Fibroblast of mammary gland (primary cell): ENCODE results near the gene EPYC.

Experiments
- DNase-seq: peaks from one replicate; pipeline ENCODE4 v3.0.0-alpha.2; 2010; ENCODE audit warnings: low read depth
- H3K4me3 ChIP-seq: 2 replicates; pipeline ENCODE4 v1.5.1; 2011; ENCODE audit warnings: low read depth, mild to moderate bottlenecking, low read length, moderate library complexity; ENCODE audit not compliant: control insufficient read depth
- TF ChIP-seq, protein P1 (sequence below): conservative IDR thresholded peaks from 2 replicates; pipeline ENCODE4 v1.5.1; 2011; ENCODE audit warnings: low read depth, low read length, inconsistent platforms; ENCODE audit not compliant: control insufficient read depth, insufficient read depth

The EPYC gene

DNA sequence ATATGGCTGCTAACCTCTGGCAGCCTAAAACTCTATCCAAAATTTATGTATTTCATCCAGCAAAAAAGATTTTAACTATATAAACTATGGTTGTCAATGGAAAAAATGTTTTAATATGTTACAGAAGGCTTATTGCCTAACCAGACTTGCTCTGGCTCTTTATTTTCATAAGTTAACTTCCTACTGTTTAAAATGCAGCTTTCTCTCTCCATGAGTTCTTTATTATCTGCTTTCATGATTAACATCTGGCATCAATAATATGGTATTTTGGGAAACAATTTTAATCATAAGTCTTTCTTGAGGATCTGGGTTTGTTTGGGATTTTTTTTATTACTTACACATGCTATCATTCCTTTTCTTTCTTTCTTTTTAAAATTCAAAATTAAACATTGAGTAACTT is 32.5 kb upstream of the EPYC start:
- DNase-seq = peak; percentile 51
- H3K4me3 ChIP-seq = no peak overlapping the region
- TF ChIP-seq, protein P1, sequence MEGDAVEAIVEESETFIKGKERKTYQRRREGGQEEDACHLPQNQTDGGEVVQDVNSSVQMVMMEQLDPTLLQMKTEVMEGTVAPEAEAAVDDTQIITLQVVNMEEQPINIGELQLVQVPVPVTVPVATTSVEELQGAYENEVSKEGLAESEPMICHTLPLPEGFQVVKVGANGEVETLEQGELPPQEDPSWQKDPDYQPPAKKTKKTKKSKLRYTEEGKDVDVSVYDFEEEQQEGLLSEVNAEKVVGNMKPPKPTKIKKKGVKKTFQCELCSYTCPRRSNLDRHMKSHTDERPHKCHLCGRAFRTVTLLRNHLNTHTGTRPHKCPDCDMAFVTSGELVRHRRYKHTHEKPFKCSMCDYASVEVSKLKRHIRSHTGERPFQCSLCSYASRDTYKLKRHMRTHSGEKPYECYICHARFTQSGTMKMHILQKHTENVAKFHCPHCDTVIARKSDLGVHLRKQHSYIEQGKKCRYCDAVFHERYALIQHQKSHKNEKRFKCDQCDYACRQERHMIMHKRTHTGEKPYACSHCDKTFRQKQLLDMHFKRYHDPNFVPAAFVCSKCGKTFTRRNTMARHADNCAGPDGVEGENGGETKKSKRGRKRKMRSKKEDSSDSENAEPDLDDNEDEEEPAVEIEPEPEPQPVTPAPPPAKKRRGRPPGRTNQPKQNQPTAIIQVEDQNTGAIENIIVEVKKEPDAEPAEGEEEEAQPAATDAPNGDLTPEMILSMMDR = no peak

DNA sequence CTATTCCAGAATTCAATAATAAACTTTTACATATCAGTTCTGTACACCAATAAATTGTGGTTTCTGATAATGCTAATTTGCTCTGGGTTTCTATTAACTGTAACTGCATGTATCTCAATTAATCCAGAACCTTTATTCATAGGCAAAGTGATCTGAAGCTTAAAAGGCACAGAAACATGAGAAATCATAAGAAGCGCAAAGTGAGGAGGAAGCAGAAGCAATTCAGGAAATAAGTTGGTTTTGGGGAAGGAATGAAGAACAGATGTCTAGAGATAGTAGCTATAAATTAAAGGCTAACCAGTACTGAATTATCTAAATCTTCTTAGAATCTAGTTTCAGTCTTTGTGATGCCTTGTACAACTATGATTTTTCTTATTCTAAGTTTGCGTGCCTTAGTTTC is 28.5 kb upstream of the EPYC start:
- no peak for DNase-seq
- no peak overlapping the region for H3K4me3 ChIP-seq
- TF ChIP-seq, protein P1 = no peak

DNA sequence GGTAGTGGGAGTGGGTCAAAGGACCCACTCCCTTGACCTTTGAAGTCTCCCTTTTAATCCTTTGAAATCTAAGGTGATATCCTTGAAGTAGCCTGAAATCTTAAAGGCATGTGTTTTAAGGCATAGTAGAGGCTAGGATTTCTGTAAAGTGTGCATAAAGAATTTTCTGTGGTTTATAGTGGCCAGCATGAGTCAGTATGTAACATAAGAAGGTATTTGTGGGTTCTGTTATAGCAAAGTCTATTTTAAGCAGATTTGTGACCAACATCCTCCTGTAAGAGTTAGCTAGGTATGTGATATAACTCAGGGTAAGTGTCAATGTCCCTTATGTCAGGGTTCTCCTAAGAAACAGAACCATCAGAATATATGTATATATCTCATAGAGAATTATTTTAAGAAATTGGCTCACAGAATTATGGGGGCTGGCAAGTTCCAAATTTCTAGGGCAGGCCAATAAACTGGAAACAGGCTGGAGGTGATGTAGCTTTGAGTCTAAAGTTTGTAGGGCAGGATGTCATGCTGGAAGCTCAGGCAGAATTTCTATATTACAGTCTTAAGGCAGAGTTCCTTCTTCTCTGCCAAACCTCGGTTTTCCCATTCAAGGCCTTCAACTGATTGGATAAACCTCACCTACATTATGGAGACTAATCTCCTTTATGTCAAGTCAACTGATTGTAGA is 18.7 kb upstream of the EPYC start:
- TF ChIP-seq, protein P1 = no peak

DNA sequence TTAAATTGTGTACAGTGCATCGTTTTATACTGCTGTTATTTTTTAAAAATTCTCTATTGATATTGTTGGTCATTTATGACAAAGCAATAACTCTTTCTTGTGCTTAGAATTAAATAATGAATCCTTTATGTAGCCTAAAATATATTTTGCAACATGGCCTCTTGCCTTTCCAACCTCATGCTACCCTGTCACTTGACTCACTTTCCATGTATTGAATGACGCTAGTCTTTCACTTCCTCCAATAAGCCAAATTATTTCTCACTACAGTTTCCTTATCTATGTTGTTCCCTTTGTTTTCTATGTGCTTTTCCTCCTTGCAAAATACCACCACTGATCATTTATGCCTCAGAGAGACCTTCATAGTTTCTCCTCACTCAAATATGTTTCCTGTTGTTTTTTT is 16.3 kb upstream of the EPYC start:
- no peak overlapping the region for H3K4me3 ChIP-seq
- no peak for DNase-seq
- TF ChIP-seq, protein P1 = no peak

More for the DNA sequence above, 18.7 kb upstream of the EPYC start:
- H3K4me3 ChIP-seq = no peak overlapping the region
- peak; percentile 80 for DNase-seq

DNA sequence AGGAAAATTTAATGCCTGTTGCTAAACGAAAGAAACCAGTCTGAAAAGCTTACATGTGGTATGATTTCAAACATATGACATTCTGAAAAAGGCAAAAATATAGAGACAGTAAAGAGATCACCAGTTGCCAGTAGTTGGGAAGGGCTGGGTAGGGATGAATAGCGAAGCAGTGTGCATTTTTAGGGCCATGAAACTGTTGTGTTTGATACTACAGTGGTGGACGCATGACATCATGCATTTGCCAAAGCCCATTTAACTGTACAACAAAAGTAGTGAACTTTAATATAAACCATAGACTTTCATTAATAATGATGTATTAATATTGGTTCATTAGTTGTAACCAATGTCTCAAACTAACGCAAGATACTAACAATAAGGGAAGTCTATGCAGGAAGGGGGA is 14.7 kb upstream of the EPYC start:
- no peak for DNase-seq
- H3K4me3 ChIP-seq = no peak overlapping the region

DNA sequence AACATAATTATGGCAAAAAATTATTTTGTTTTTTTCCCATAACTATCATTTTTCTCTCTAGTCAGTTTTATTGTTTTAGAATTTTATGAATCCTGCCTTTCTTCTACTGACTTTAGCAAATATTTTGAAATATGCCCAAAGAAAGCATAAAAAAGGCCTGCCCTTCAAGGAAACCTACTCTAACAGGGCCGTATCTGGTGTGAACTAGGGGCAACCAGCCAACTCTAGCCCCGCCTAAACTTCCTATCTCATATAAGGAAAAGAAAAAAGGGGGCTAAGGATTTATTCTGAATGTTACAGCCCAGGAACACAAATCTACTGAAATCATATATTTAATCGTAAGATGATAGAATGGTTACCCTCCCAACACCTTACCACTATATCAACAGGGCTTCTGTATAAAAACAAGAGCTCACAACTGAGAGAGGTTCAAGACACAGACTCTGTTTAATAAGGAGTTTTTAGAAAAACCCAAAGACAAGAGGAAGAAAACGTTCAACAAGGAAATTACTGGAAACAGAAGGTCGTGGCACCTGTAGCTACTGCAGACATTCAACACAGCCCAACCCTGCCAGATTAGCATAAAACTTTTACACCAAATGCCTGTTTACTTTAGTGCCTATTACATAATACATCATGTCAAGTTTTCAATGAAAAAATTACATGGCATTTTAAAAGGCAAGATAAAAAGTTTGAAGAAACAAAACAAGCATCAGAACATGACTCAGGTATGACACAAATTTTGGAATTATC is 12.9 kb upstream of the EPYC start:
- no peak for DNase-seq
- no peak overlapping the region for H3K4me3 ChIP-seq
- TF ChIP-seq, protein P1 = no peak

More for the DNA sequence above, 14.7 kb upstream of the EPYC start:
- TF ChIP-seq, protein P1 = no peak

DNA sequence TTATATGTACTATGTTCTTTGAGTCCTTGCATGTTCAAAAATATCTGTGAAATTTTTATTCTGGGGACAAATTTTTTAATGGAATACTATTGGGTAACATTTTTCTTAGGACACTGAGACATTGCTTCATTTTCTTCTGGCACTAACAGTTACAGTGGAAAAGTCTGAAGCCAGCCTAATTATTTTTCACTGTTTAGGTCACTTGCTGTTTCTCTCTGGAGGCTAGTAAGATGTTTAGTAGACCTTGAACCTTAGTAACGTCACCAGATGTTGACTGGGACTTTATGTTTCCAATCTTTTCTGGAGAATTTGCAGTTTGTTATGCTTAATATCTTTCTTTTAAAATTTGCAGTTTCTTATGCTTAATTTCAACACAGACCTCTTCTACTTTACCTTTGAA is 12.3 kb upstream of the EPYC start:
- no peak for DNase-seq

More for the DNA sequence above, 12.3 kb upstream of the EPYC start:
- no peak overlapping the region for H3K4me3 ChIP-seq
- TF ChIP-seq, protein P1 = no peak
